K562 (cell line): ENCODE results near the gene SYPL2. TPM values are rescaled to one million over a fixed set of nuclear protein-coding genes. Genes with fewer than 3 reads are reported as not detected.

Experiments
- ATF1 ChIP-seq, 2 experiments: fragments of 450-650 bp in 1 of 2; IDR thresholded peaks; 2 replicates each; pipeline ENCODE4 v1.6.1; 2016; ENCODE audit warnings: missing compliant biosample characterization in 1 of 2, missing genetic modification characterization in 1 of 2
- BRCA1 ChIP-seq, 2 experiments: fragments of 450-650 bp in 1 of 2; sonication (generic) in 1 of 2; formaldehyde crosslinking in 1 of 2; IDR thresholded peaks; 2 replicates each; pipeline versions ENCODE4 v1.5.0 to v1.6.1; 2017 to 2020; ENCODE audit warnings: mild to moderate bottlenecking in 1 of 2, missing genetic modification reagents in 1 of 2
- CHD4 ChIP-seq: fragments of 200-600 bp; sonication (generic); IDR thresholded peaks from 3 replicates; pipeline ENCODE4 v1.6.1; 2012; ENCODE audit warnings: low read depth, mild to moderate bottlenecking, mixed read lengths, low read length, inconsistent platforms; ENCODE audit not compliant: insufficient read depth, insufficient replicate concordance, poor library complexity, severe bottlenecking
- EGR1 ChIP-seq: fragments of 450-650 bp; conservative IDR thresholded peaks from 2 replicates; pipeline ENCODE4 v1.6.1; 2017; ENCODE audit warnings: mild to moderate bottlenecking
- GATA2 ChIP-seq: sonication (generic); formaldehyde crosslinking; IDR thresholded peaks from 2 replicates; pipeline ENCODE4 v1.4.0; 2020; ENCODE audit warnings: mild to moderate bottlenecking, missing genetic modification reagents
- KLF1 ChIP-seq: fragments of 450-650 bp; IDR thresholded peaks from 2 replicates; pipeline ENCODE4 v1.6.1; 2016; ENCODE audit warnings: missing genetic modification characterization, missing compliant biosample characterization
- MAFK ChIP-seq: IDR thresholded peaks from 2 replicates; pipeline ENCODE4 v1.6.1; 2011; ENCODE audit warnings: low read length, improper control_type of control experiment
- MTA3 ChIP-seq: fragments of 450-650 bp; formaldehyde crosslinking; IDR thresholded peaks from 2 replicates; pipeline ENCODE4 v1.6.1; 2017; ENCODE audit warnings: mild to moderate bottlenecking, borderline replicate concordance
- NCOA1 ChIP-seq: fragments of 450-650 bp; IDR thresholded peaks from 2 replicates; pipeline ENCODE4 v1.6.1; 2016; ENCODE audit warnings: low read depth
- NFRKB ChIP-seq: fragments of 450-650 bp; IDR thresholded peaks from 2 replicates; pipeline ENCODE4 v1.6.1; 2016; ENCODE audit warnings: low read depth
- NR1H2 ChIP-seq: sonication (generic); formaldehyde crosslinking; IDR thresholded peaks from 2 replicates; pipeline ENCODE4 v1.4.0; 2020; ENCODE audit warnings: mild to moderate bottlenecking, missing genetic modification reagents
- NRF1 ChIP-seq, 2 experiments: fragments of 450-650 bp; IDR thresholded peaks in 1 of 2; conservative IDR thresholded peaks in 1 of 2; 2 replicates each; pipeline ENCODE4 v1.6.1; 2014; ENCODE audit warnings: mild to moderate bottlenecking in 2 of 2
- PCBP2 ChIP-seq: fragments of 200-400 bp; formaldehyde crosslinking; IDR thresholded peaks from 2 replicates; pipeline ENCODE4 v1.6.1; 2018; ENCODE audit warnings: low read length, low read depth, mild to moderate bottlenecking, moderate library complexity; ENCODE audit not compliant: poor library complexity, severe bottlenecking
- PML ChIP-seq: IDR thresholded peaks from 2 replicates; pipeline ENCODE4 v1.6.1; 2012; ENCODE audit warnings: low read length, inconsistent platforms
- RBM22 ChIP-seq: fragments of 200-400 bp; formaldehyde crosslinking; IDR thresholded peaks from 2 replicates; pipeline ENCODE4 v1.6.1; 2018; ENCODE audit warnings: low read length, low read depth; ENCODE audit not compliant: poor library complexity, severe bottlenecking
- TAL1 ChIP-seq: fragments of 450-650 bp; IDR thresholded peaks from 2 replicates; pipeline ENCODE4 v1.6.1; 2016; ENCODE audit warnings: mild to moderate bottlenecking
- ZBED1 ChIP-seq: IDR thresholded peaks from 2 replicates; pipeline ENCODE4 v1.6.1; 2014
- ZNF12 ChIP-seq: sonication (generic); formaldehyde crosslinking; IDR thresholded peaks from 2 replicates; pipeline ENCODE4 v1.4.0; 2020; ENCODE audit warnings: mild to moderate bottlenecking, missing genetic modification reagents
- ZNF668 ChIP-seq: fragments of 250-450 bp; sonication (Bioruptor Pico); IDR thresholded peaks from 2 replicates; pipeline ENCODE4 v1.8.0; 2022; ENCODE audit warnings: mild to moderate bottlenecking, inconsistent platforms
- polyA plus RNA-seq, 8 experiments: library from polyadenylated mRNA; depleted of rRNA in 4 of 8; stranded (reverse) in 5 of 8; unstranded in 3 of 8; fragments of >200 nt; fragmentation: Nextera tagmentation in 2 of 8; fragmentation: Illumina TruSeq in 1 of 8; extraction: Ambion mirVana in 2 of 8; extraction: Trizol in 1 of 8; gene quantifications; 2 replicates each; pipeline versions ENCODE4 v1.2.1 to v1.2.3, GENCODE V29; 2011 to 2014; ENCODE audit warnings: inconsistent platforms in 1 of 8, missing spikeins in 1 of 8
- total RNA-seq, 7 experiments: library from RNA; depleted of rRNA in 6 of 7; stranded (reverse); fragments of >200 nt in 6 of 7; fragmentation: Illumina TruSeq in 2 of 7; extraction: Trizol in 2 of 7; gene quantifications; 2 replicates each; pipeline versions ENCODE4 v1.2.1 to v1.2.3, GENCODE V29; 2011 to 2021; ENCODE audit warnings: low replicate concordance in 1 of 7
- TF ChIP-seq, protein P1 (sequence below): fragments of 250-450 bp; sonication (Bioruptor Pico); IDR thresholded peaks from 2 replicates; pipeline ENCODE4 v1.8.0; 2021; ENCODE audit warnings: moderate library complexity, mild to moderate bottlenecking, inconsistent platforms
- TF ChIP-seq, protein P2 (sequence below): sonication (generic); formaldehyde crosslinking; IDR thresholded peaks from 2 replicates; pipeline ENCODE4 v1.8.0; 2022; ENCODE audit warnings: missing genetic modification reagents, mild to moderate bottlenecking, borderline replicate concordance
- TF ChIP-seq, protein P3 (sequence below): fragments of 200-800 bp; sonication (Bioruptor generic); IDR thresholded peaks from 2 replicates; pipeline ENCODE4 v1.6.1; 2016; ENCODE audit warnings: missing genetic modification characterization, missing compliant biosample characterization

The SYPL2 gene
- total and polyA plus RNA-seq, 9 of the 15 experiments (the other 6 are each of a cell fraction or from before 2014, with no cell fraction given) = 0.03 to 0.20 (median 0.07) TPM; not detected in 2

DNA sequence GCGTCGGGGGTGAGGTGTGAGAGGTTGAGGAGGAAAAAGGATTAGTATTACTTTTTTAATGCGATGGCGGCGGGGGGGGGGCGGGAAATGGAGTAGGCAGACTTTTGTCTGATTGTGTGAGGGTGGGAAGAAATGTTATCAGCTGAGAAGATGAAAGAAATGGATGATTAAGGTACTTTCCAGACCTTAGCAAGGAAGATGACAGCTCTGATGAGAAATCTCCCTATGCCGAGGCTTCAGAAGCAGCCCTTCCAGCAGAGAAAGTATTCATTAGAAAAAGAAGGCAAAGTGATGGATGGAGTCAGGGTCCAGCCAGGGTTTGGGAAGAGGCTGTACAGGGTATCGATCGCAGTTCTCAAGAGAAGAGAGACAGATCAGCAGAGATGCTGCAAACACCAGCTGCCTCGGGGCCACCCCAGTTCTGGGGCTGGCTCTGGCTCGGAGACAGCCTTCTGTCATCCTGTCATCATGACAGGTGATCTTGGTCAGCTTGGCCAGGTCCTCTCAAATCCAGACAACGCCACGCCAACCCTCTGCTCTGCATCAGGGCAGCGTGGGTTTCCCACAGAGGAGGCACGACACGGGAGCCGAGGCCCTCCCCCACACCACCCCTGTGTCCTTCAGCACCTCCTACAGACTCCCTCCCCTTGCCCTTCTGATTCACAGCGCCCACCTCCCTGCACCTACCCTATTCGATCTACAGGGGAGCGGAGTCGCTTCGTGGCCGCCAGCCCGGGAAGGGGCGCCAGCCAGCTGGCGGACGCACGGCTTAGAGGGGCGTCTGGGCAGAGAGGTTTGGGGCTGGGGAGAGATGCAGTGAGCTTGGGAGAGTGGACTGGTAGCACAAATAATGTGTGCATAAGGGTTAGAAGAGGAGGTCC is 16.7 kb downstream of the SYPL2 start (continued):
- TF ChIP-seq, protein P1, sequence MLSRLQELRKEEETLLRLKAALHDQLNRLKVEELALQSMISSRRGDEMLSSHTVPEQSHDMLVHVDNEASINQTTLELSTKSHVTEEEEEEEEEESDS (CRISPR knock-in tag) = no peak
- TF ChIP-seq RBM22 (no peak), ZNF668 (CRISPR knock-in tag) (no peak), ZNF12 (CRISPR knock-in tag) (no peak), PML (no peak), NCOA1 (no peak), NFRKB (no peak), NRF1 (conservative IDR thresholded peaks at IDR 0.05 in 1 of 2, IDR thresholded peaks at IDR 0.05 in 1 of 2) (no peak; a peak in 2 of 4 replicates), EGR1 (peak; percentile 43; the same call in 1 of the 2 replicates), MTA3 (no peak), BRCA1 (IDR thresholded peaks at IDR 0.05) (no peak), BRCA1 (CRISPR knock-in tag; IDR thresholded peaks at IDR 0.05) (no peak), MAFK (no peak), NR1H2 (no peak), ZBED1 (no peak), TAL1 (no peak), PCBP2 (no peak), GATA2 (CRISPR knock-in tag) (no peak), ATF1 (CRISPR knock-in tag; IDR thresholded peaks at IDR 0.05) (no peak), ATF1 (tag; IDR thresholded peaks at IDR 0.05) (no peak), CHD4 (no peak), KLF1 (tag) (no peak)
- TF ChIP-seq, protein P2, sequence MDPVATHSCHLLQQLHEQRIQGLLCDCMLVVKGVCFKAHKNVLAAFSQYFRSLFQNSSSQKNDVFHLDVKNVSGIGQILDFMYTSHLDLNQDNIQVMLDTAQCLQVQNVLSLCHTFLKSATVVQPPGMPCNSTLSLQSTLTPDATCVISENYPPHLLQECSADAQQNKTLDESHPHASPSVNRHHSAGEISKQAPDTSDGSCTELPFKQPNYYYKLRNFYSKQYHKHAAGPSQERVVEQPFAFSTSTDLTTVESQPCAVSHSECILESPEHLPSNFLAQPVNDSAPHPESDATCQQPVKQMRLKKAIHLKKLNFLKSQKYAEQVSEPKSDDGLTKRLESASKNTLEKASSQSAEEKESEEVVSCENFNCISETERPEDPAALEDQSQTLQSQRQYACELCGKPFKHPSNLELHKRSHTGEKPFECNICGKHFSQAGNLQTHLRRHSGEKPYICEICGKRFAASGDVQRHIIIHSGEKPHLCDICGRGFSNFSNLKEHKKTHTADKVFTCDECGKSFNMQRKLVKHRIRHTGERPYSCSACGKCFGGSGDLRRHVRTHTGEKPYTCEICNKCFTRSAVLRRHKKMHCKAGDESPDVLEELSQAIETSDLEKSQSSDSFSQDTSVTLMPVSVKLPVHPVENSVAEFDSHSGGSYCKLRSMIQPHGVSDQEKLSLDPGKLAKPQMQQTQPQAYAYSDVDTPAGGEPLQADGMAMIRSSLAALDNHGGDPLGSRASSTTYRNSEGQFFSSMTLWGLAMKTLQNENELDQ (CRISPR knock-in tag) = no peak
- TF ChIP-seq, protein P3, sequence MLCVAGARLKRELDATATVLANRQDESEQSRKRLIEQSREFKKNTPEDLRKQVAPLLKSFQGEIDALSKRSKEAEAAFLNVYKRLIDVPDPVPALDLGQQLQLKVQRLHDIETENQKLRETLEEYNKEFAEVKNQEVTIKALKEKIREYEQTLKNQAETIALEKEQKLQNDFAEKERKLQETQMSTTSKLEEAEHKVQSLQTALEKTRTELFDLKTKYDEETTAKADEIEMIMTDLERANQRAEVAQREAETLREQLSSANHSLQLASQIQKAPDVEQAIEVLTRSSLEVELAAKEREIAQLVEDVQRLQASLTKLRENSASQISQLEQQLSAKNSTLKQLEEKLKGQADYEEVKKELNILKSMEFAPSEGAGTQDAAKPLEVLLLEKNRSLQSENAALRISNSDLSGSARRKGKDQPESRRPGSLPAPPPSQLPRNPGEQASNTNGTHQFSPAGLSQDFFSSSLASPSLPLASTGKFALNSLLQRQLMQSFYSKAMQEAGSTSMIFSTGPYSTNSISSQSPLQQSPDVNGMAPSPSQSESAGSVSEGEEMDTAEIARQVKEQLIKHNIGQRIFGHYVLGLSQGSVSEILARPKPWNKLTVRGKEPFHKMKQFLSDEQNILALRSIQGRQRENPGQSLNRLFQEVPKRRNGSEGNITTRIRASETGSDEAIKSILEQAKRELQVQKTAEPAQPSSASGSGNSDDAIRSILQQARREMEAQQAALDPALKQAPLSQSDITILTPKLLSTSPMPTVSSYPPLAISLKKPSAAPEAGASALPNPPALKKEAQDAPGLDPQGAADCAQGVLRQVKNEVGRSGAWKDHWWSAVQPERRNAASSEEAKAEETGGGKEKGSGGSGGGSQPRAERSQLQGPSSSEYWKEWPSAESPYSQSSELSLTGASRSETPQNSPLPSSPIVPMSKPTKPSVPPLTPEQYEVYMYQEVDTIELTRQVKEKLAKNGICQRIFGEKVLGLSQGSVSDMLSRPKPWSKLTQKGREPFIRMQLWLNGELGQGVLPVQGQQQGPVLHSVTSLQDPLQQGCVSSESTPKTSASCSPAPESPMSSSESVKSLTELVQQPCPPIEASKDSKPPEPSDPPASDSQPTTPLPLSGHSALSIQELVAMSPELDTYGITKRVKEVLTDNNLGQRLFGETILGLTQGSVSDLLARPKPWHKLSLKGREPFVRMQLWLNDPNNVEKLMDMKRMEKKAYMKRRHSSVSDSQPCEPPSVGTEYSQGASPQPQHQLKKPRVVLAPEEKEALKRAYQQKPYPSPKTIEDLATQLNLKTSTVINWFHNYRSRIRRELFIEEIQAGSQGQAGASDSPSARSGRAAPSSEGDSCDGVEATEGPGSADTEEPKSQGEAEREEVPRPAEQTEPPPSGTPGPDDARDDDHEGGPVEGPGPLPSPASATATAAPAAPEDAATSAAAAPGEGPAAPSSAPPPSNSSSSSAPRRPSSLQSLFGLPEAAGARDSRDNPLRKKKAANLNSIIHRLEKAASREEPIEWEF (CRISPR knock-in tag) = no peak
